Measurements from ENCODE around the gene KRTAP13-1.

Gene KRTAP13-1, protein sequence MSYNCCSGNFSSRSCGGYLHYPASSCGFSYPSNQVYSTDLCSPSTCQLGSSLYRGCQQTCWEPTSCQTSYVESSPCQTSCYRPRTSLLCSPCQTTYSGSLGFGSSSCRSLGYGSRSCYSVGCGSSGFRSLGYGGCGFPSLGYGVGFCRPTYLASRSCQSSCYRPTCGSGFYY

DNA sequence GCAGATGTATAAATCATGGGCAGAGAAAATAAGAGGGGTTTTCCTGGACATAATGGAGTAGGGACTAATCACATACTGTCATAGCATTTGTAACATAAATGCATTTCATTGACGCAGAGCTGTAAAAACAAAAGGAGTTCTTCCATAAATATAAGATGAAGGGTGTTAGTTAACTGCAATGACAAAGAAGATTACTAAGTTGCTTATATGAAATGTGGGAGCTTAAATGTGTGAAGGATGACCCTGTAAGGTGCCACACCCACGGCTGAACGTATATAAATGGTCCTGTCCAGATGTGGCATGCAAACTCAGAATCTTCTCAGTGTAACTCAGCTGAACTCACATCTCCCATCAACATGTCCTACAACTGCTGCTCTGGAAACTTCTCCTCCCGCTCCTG, at the start of gene KRTAP13-1:
KRTAP13-1 (plus strand) TSS at position 301 of the 400 bp plus-strand sequence; CDS start at position 357, 56 bp downstream.
- DNase-seq = no peak

DNA sequence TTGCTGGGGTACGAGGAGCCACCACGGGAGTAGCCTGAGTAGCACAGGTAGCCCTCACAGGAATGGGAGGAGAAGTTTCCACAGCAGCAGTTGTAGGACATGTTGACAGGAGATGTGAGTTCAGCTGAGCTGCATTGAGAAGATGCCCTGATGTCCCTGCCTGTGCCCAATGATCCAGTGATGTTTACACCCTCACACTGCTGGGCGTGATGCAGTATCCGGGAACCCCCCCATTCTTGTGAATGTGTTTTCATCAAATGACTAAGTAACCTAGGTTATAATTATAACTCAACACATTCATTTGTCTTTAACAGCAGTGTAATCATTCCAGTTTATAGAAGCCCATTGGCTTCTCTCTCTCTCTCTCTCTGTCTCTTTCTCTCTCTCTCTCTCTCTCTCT, 47.3 kb upstream of the KRTAP13-1 start, which contains the start of gene KRTAP23-1:
KRTAP23-1 (minus strand) TSS at position 101 of the 400 bp plus-strand sequence; CDS start at position 101, 0 bp downstream.
- DNase-seq = no peak

DNA sequence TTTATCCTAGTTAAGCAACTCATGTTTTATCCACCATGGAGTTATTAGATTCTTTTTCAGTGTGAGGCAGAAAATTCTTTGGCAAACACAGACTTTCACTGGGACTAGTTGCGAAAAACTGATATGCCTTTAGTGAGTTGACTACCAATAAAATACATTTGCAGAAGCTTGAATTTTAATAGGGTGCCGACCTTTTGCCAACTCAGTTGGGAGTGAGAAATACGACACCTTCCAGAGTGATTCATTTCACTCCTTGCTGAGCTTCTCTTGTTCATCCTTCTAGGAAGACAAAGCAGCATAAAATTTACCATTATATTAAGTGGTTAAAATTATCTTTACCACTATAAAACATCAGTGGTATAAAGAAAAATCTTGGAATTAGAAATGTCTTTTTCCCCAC, 46.3 kb upstream of the KRTAP13-1 start:
- no peak for DNase-seq

DNA sequence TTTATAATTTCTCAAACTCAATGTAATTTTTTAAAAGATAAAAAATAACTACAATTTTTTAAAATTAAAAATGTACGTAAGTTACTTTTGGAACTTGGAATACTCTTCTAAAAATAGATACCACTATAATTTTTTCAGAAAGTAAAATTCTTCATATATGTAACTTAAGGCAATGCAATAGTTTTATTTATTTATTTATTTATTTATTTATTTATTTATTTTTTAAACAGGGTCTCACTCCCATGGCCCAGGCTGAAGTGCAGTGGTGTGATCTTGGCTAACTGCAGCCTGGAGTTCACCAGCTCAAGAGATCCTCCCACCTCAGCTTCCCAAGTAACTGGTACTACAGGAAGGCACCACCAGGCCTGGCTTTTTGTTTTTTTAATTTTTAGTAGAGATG, 44.3 kb upstream of the KRTAP13-1 start:
- DNase-seq = no peak

DNA sequence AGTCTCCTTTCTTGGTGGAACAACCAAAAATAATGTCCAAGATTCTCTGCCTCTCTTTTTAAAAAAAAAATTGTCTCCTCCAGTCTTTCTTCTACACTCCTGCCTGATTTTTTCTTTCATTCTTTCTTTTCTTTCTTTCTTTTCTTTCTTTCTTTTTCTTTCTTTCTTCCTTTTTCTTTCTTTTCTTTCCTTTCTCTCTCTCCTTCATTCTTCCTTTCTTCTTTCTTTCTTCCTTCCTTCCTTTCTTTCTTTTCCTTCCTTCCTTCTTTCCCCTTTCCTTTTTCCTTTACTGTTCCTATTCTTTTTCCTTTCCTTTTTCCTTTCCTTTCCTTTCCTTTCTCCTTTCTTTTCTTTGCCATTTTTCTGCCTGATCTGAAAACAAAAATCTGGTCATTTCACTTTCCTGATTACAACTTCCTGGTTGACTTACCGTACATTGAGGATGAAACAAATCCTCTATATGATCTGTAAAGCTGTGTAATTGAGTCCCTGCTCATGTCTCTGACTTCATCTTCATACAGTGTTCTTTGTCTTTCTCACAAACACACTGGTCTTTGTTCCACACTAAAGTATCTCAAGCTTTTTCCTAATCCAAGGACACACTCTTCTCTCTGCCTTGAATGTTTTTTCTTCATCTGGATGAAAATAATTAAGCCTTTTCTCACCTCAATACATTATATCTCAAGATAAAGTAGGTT, 41.4 kb upstream of the KRTAP13-1 start:
- no peak for DNase-seq

DNA sequence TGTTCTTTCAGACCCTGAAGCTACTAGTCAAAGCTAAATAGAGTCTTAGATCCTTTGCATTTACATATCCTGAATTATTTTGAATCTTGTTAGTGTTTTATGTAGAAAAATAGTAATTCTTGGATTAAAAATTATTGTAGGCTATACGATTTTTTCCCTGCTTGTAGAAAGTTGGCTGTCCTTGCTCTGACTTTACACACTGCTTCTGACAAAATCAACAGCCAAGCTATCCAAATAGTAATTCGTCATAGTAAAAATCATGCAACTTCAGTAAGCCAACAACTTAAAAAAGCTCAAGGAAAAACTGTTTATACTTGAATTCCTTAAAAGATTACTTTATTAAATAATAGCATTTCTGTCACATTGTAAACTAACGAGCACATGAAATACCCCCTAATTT, 39.9 kb upstream of the KRTAP13-1 start:
- no peak for DNase-seq

DNA sequence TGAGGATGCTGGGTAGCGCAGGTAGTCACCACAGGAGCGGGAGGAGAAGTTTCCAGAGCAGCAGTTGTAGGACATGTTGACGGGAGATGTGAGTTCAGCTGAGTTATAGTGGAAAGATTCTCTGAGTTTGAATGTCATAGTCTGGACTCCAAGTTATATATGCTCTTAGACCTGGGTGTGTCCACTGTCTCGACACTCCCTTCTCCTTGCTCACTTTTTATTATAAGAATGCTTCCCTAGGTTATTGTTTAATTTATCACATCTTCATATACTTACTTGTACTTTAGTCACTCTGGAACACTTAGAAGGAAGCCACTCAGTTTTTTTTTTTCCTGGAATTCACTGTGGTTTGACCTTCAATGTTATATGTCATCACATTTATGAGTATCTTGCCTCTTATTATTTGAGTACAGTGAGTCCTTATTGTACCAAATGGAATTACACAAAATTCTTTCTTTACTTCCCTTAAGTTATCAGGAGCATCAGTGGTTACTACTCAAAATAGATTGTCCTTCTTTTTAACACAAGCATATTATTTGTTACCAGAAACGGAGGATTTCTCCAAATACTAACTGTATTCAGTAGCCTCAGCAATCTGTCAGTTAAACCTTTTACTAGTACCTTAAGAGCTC, 23.6 kb upstream of the KRTAP13-1 start, which contains the start of gene KRTAP13-2:
KRTAP13-2 (minus strand) TSS at position 133 of the 632 bp plus-strand sequence; CDS start at position 75, 58 bp downstream.
- no peak for DNase-seq

DNA sequence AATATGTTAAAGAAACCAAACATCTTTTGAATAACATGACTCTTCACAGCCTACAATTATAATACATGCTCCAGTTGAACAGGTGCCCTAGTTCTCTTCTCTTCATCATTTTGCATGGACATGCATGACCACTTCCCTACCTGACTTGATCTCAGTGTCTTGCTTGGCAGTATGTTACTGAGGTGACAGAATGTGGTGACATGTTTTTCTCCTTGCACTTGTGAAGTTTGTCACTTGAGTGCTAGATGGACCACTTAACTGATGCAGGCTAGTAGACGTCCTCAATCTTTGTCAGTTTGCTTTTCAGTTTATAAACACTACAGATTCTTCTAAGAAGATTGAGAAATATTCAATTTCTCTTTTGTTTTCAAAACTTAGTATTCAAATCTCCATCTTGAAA, 13.6 kb upstream of the KRTAP13-1 start:
- no peak for DNase-seq

DNA sequence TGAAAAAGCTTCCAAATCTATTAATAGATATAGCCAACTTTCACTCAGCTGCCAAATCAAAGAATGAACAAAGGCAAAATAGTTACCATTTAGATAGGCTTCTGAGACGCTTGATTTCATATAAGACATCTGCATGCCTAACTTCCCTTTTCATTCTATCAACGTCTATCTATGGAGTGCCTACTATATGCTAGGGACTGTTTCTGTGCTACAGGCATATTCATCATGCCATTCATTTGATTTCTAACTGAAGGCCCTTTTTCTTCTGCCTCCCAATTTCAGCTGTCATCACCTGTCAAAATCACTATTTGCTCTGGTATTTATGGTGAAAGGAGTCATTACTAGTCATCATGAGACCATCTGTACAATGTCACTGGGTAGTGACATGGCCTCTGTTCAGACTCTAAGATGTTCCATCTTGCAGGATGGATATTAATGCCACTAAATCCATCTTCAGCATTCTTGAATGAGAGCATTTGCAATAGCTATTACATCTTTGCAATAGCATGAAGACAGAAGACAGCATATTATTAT, 4.3 kb upstream of the KRTAP13-1 start:
- no peak for DNase-seq

DNA sequence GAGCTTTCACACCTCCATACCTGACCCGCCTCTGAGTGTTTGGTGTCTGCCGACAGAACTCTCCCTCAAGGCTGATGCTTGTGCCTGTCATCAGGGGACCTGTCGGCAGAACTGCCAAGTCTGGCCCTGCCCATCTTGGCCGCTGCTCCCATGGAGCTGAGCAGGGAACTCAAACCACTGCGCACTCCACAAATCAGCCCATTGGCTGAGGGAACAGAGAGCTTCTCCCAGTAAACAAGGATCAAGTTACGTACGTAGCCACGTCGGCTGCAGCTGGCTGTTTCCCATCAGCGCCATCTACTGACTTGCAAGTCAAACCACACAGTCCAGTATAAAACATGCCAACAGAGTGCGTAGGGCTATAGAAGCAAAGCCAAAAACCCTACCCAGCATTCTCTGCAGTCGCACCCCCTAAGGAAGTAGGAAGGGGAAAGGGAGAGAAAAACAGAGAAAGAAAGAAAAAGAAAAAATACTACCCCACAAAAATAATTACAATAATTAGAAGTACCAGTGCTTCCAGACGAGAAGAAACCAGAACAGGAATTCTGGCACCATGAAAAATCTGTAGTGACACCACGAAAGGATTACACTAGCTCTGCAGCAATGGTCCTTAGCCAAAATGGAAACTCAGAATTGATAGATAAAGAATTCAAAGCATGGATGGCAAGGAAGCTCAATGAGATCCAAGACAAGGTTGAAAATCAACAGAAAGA, 13.1 kb downstream of the KRTAP13-1 start:
- no peak for DNase-seq

DNA sequence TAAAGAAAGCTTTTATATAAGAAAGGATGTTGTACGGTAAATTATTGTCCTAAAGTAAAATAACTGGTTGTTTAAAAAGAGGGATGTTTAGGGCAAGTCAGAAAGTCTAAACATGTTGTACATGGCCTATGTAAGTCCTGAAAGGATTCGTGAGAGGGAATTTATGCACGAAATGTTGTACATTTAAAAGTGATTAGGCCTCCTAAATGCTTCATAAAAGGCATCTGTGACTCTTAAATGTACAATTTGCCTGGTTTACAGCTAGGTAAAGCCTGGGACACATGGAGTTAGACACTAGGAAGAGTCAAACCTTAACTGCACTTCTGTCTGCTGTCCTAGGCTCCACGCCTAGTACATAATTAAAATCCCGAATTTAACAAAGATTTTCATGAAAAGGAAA, 20.2 kb downstream of the KRTAP13-1 start:
- no peak for DNase-seq

DNA sequence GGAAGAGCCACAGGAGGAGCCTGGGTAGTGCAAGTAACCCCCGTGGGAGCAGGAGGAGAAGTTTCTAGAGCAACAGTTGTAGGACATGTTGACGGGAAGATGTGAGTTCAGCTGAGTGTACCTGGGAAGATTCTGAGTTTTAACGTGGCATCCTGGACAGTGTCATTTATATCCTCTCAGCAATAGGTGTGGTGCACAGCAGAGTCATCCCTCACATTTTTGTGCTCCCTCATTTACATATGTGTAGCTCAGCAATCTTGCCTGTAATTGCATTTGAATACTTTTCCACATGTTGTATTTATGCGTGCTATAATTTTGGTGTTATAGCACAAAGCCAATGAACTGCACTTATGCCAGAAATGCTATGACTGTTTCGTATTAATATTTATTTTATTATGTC, 30.0 kb downstream of the KRTAP13-1 start, which contains the start of gene KRTAP13-3:
KRTAP13-3 (minus strand) TSS at position 101 of the 400 bp plus-strand sequence; CDS start at position 87, 14 bp downstream.
- no peak for DNase-seq

DNA sequence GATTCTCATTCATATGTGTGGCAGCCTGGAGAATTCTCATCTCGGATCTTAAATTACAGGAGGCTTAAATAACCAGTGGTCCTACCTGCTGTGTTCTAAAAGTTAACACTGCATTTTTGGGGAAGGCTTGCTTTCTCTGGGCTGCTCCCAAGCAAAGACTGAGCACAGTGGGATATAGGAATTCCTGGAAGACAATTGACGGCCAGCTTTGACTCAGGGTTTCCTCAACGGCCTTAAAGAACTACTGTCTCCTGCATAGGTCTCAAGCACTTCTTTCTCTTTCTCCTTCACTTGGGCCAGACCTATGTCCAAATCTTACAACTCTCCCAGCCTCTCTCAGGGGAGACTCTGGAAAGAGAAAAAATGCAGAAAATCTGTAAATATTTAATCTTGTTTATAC, 30.9 kb downstream of the KRTAP13-1 start:
- no peak for DNase-seq

DNA sequence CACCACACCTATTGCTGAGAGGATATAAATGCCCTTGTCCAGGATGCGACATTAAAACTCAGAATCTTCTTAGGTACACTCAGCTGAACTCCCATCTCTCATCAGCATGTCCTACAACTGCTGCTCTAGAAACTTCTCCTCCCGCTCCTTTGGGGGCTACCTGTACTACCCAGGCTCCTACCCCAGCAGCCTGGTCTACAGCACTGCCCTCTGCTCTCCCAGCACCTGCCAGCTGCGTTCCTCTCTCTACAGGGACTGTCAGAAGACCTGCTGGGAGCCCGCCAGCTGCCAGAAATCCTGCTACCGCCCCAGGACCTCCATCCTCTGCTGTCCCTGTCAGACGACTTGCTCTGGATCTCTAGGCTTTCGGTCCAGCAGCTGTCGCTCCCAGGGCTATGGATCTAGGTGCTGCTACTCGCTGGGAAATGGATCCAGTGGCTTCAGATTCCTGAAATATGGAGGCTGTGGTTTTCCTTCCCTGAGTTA, 34.4 kb downstream of the KRTAP13-1 start, which contains the start of gene KRTAP13-4:
KRTAP13-4 (plus strand) TSS at position 51 of the 486 bp plus-strand sequence; CDS start at position 107, 56 bp downstream.
- no peak for DNase-seq

DNA sequence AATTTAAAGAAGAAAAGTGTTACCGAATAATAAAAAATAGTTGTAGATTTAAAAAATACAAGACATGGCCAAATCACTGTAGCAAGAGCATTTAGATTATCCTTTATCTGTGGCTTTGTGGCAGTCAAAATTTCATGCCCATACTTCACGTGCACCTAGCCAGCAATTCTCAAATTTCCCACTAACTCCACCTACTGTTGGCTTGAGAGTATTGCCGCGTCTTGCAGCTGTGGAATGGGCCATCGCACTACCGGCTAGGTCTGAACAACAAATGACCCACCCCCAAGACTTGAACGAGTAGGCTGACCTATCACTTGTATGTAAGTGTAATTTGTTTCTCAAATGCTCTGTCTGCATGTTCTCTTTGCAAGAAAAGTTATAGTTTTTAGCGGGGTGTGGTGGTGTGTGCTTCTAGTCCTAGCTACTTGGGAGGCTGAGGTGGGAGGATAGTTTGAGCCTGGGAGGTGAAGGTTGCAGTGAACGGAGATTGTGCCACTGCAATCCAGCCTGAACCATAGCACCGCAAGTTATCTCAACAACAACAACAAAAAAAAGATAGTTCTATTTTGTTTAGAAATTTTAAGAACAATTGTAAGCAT, 38.3 kb downstream of the KRTAP13-1 start:
- no peak for DNase-seq

DNA sequence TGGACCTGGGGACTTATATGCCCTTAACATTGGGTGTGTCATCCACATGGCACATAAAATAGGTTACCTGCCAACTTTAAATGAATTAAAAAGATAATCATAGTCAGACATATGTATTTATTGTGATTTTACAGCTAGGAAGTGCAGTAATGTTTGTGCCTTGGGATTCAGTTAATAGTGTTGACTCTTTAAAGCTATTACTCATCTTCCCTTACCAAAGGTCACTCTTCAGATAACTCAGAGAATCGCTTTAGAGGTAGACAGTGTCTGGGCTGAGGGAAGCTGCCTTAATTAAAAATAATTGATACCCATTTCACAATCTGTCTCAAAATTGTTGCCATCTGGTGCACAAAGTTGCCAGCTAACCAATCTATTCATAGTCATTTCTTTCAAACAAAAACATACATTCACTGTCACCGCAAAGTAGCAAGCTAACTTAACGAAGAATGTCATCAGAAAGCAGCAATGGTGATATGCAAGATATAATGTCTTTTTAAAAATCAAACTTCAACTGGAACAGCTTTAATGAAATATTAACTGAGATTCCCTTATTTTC, 41.3 kb downstream of the KRTAP13-1 start:
- no peak for DNase-seq

DNA sequence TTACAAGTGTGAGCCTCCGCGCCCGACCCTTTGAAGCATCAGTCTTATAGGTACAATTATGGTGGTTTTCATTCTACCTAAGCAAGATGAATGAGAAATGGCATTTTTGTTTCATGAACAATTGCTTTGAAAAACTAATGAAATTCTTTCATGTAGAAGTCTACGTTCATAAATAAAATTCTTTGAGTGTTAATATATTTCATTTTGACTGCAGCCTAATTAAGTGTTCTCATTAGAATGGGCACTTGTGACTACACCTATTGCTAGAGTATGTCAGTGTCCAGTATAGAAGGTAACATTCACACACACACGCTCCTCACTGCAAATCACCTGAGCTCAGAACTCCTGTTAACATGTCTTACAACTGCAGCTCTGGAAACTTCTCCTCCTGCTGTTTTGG, 44.1 kb downstream of the KRTAP13-1 start, which contains the start of gene KRTAP15-1:
KRTAP15-1 (plus strand) TSS at position 301 of the 400 bp plus-strand sequence; CDS start at position 354, 53 bp downstream.
- no peak for DNase-seq

DNA sequence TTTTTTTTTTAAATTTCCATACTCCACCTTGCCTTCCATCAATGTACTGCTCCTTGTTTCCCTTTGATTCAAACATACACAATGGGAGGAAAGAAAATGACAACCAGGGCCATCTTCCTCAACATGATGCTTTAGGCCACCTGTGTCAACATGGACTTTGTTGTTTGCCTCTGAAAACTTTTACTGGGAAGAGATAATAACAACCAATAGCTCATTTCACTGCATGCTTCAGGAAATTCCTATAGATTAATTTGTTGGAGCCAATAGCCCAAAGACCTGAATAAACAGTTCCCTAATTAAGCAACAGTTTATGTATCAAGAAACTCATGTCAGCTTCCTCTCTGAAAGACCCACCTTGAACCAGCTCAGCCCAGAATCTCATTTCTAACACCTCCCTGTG, 47.4 kb downstream of the KRTAP13-1 start:
- DNase-seq = no peak

DNA sequence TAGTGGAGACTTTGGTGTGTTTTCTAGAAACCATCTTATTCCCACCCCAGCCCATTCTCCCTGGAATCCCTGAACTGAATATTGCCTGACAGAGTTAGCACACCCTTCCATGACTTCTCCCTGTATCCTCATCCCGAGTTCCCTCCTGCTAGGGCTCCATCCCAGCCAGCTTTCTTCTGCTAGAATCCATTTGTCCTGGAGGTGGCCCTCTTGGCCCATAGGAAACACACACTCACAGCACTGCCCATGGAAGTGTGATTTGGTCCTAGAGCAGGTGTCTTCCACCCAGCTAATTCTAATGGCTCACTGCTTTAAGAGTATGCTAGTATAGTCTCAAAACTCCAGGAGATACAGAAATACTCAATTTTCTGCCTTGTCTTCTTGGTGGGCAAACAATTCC, 48.4 kb downstream of the KRTAP13-1 start:
- no peak for DNase-seq

Measured in activated T-cell treated with anti-CD3 and anti-CD28 coated beads for 4 hours (primary cell).